ENCODE results near the gene CCDC97.

- TF ChIP-seq CTCF (conservative IDR thresholded peaks at IDR 0.05; ENCODE audit: low read length) = no peak
- no peak for TF ChIP-seq EZH2phosphoT487 (IDR thresholded peaks at IDR 0.05; ENCODE audit: borderline replicate concordance, low read depth, low read length)
These were observed 59.8 kb downstream of the CCDC97 start for GRCh38 chr19:41369769-41370168.
